Trophoblast cell (in vitro differentiated cells and primary cell): ENCODE measurements around the gene ARNT2.
A peak's percentile ranks its signal among the peaks of the same experiment; 100 is the strongest.

ENCODE experiments used
- DNase-seq, 2 donors: peaks; one replicate each; pipeline ENCODE4 v3.0.0-alpha.2; 2016
- H2AFZ ChIP-seq: 2 replicates; pipeline ENCODE4 v1.6.1; 2013; ENCODE audit warnings: low read length, moderate library complexity, mild to moderate bottlenecking; ENCODE audit not compliant: insufficient read depth, poor library complexity
- H2AK5ac ChIP-seq: 2 replicates; pipeline ENCODE4 v1.6.1; 2013; ENCODE audit warnings: mild to moderate bottlenecking, low read length
- H2BK120ac ChIP-seq: 2 replicates; pipeline ENCODE4 v1.6.1; 2013; ENCODE audit warnings: low read length, mild to moderate bottlenecking, moderate library complexity; ENCODE audit not compliant: insufficient read depth, poor library complexity
- H2BK12ac ChIP-seq: 2 replicates; pipeline ENCODE4 v1.6.1; 2013; ENCODE audit warnings: mild to moderate bottlenecking, low read length, moderate library complexity
- H2BK5ac ChIP-seq: 2 replicates; pipeline ENCODE4 v1.6.1; 2013; ENCODE audit warnings: low read length, low read depth, moderate library complexity, mild to moderate bottlenecking; ENCODE audit not compliant: poor library complexity
- H3K14ac ChIP-seq: 2 replicates; pipeline ENCODE4 v1.6.1; 2013; ENCODE audit warnings: mild to moderate bottlenecking, low read length
- H3K18ac ChIP-seq: 2 replicates; pipeline ENCODE4 v1.6.1; 2013; ENCODE audit warnings: mild to moderate bottlenecking, low read length
- H3K23ac ChIP-seq: 2 replicates; pipeline ENCODE4 v1.6.1; 2013; ENCODE audit warnings: low read length
- H3K27ac ChIP-seq: 2 replicates; pipeline ENCODE4 v1.5.1; 2013; ENCODE audit warnings: low read depth, mild to moderate bottlenecking, inconsistent platforms, low read length, moderate library complexity
- H3K27me3 ChIP-seq: 2 replicates; pipeline ENCODE4 v1.6.1; 2013; ENCODE audit warnings: inconsistent platforms, mild to moderate bottlenecking, low read length, moderate library complexity; ENCODE audit not compliant: insufficient read depth
- H3K36me3 ChIP-seq, 2 experiments: 1 replicate in 1 of 2; 2 replicates in 1 of 2; pipeline ENCODE4 v1.6.1; 2013; ENCODE audit warnings: low read length in 2 of 2, mild to moderate bottlenecking in 2 of 2, moderate library complexity in 1 of 2; ENCODE audit not compliant: insufficient read depth in 2 of 2, control insufficient read depth in 1 of 2
- H3K4ac ChIP-seq: 2 replicates; pipeline ENCODE4 v1.6.1; 2013; ENCODE audit warnings: low read depth, mild to moderate bottlenecking, low read length, moderate library complexity
- H3K4me1 ChIP-seq, 2 experiments: 1 replicate in 1 of 2; 2 replicates in 1 of 2; pipeline ENCODE4 v1.6.1; 2013; ENCODE audit warnings: low read length in 2 of 2, mild to moderate bottlenecking in 2 of 2, moderate library complexity in 1 of 2; ENCODE audit not compliant: insufficient read depth in 2 of 2, control insufficient read depth in 1 of 2
- H3K4me2 ChIP-seq: 2 replicates; pipeline ENCODE4 v1.6.1; 2013; ENCODE audit warnings: inconsistent platforms, mild to moderate bottlenecking, low read length, moderate library complexity
- H3K4me3 ChIP-seq: 2 replicates; pipeline ENCODE4 v1.5.1; 2013; ENCODE audit warnings: mild to moderate bottlenecking, low read depth, low read length, inconsistent platforms
- H3K79me1 ChIP-seq: one replicate; pipeline ENCODE4 v1.6.1; 2013; ENCODE audit warnings: low read length
- H3K79me2 ChIP-seq: 2 replicates; pipeline ENCODE4 v1.6.1; 2013; ENCODE audit warnings: low read length, mild to moderate bottlenecking; ENCODE audit not compliant: control insufficient read depth, insufficient read depth, poor library complexity
- H3K9ac ChIP-seq: 2 replicates; pipeline ENCODE4 v1.6.1; 2013; ENCODE audit warnings: mild to moderate bottlenecking, low read length
- H3K9me3 ChIP-seq: 2 replicates; pipeline ENCODE4 v1.6.1; 2013; ENCODE audit warnings: low read depth, mild to moderate bottlenecking, control low read depth, inconsistent platforms, low read length; ENCODE audit not compliant: insufficient read depth
- H4K12ac ChIP-seq: 2 replicates; pipeline ENCODE4 v1.6.1; 2013; ENCODE audit warnings: low read depth, mild to moderate bottlenecking, low read length, moderate library complexity
- H4K8ac ChIP-seq: 2 replicates; pipeline ENCODE4 v1.6.1; 2013; ENCODE audit warnings: low read depth, mild to moderate bottlenecking, low read length, moderate library complexity
- H4K91ac ChIP-seq: one replicate; pipeline ENCODE4 v1.6.1; 2013; ENCODE audit warnings: low read depth, mild to moderate bottlenecking, low read length, moderate library complexity
- WGBS: extraction: QIAGEN DNeasy Blood & Tissue Kit; methylation state at CpG from one replicate; pipeline ENCODE4 v1.1.7; 2013; ENCODE audit warnings: missing lambda C conversion rate; ENCODE audit not compliant: insufficient read length, insufficient coverage; ENCODE audit errors: extremely low coverage; 5-methylcytosine and 5-hydroxymethylcytosine counted together

Gene ARNT2

GRCh38 chr15:80580536-80581260 is 176.5 kb downstream of the ARNT2 start:
- H2BK120ac ChIP-seq, result peak overlapping the region; percentile 9
- peaks cover 8 to 9% of the 10 kb centered on the region in 2 experiments for H3K4me1 ChIP-seq
- no peak overlapping the region for H2BK12ac ChIP-seq
- H3K18ac ChIP-seq, result no peak overlapping the region
- H4K8ac ChIP-seq, result no peak overlapping the region
- peak overlapping the region; percentile 23 for H4K91ac ChIP-seq
- no peak overlapping the region for H4K12ac ChIP-seq
- H3K79me1 ChIP-seq, result no peaks in the 10 kb centered on the region
- H3K36me3 ChIP-seq, result no peaks in the 10 kb centered on the region
- no CpG with 5 or more reads among the region's 11 CpGs for WGBS
- no peak overlapping the region for H2BK5ac ChIP-seq
- no peaks in the 10 kb centered on the region for H3K79me2 ChIP-seq
- no peak overlapping the region for H2AFZ ChIP-seq
- H3K23ac ChIP-seq, result no peak overlapping the region
- peak; percentile 40 to 54 for DNase-seq
- no peaks in the 10 kb centered on the region for H3K27me3 ChIP-seq
- no peak overlapping the region for H3K4ac ChIP-seq
- H3K14ac ChIP-seq, result no peak overlapping the region
- H3K4me3 ChIP-seq, result no peak overlapping the region
- H3K9me3 ChIP-seq, result no peaks in the 10 kb centered on the region
- H2AK5ac ChIP-seq, result no peak overlapping the region
- no peak overlapping the region for H3K9ac ChIP-seq
- no peak overlapping the region for H3K4me2 ChIP-seq
- no peak overlapping the region for H3K27ac ChIP-seq

DNA sequence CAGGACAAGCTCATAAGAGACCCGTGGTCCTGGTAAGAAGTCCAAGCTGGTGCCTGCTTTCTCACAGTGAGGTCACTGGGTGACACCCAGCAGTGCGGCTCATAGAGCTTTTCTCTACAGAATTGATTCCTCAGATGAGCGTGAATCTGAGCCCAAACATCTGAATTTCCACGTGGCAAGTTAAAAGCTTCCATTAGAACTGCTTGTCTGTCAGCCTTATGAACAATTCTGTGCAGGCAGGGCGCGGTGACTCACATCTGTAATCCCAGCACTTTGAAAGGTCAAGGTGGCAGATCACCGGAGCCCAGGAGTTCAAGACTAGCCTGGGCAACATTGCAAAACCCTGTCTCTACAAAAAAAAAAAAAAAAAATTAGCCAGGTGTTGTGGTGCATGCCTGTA is 177.8 kb downstream of the ARNT2 start:
- H3K14ac ChIP-seq, result no peak overlapping the region
- no peak overlapping the region for H2BK5ac ChIP-seq
- H3K79me1 ChIP-seq, result no peaks in the 10 kb centered on the region
- H3K4me3 ChIP-seq, result no peak overlapping the region
- H4K12ac ChIP-seq, result no peak overlapping the region
- H2BK120ac ChIP-seq, result no peak overlapping the region
- H3K36me3 ChIP-seq, result no peaks in the 10 kb centered on the region
- no peak overlapping the region for H3K23ac ChIP-seq
- H4K8ac ChIP-seq, result no peak overlapping the region
- no peak overlapping the region for H2BK12ac ChIP-seq
- no peaks in the 10 kb centered on the region for H3K79me2 ChIP-seq
- no peaks in the 10 kb centered on the region for H3K9me3 ChIP-seq
- DNase-seq, result peak; percentile 88 to 89
- H3K4ac ChIP-seq, result no peak overlapping the region
- no CpG with 5 or more reads among the region's 7 CpGs for WGBS
- H3K4me1 ChIP-seq, result peaks cover 8 to 9% of the 10 kb centered on the region in 2 experiments
- H3K9ac ChIP-seq, result no peak overlapping the region
- H2AFZ ChIP-seq, result no peak overlapping the region
- no peak overlapping the region for H3K4me2 ChIP-seq
- H2AK5ac ChIP-seq, result no peak overlapping the region
- no peak overlapping the region for H3K27ac ChIP-seq
- H3K27me3 ChIP-seq, result no peaks in the 10 kb centered on the region
- no peak overlapping the region for H4K91ac ChIP-seq
- H3K18ac ChIP-seq, result no peak overlapping the region

- H3K4me3 ChIP-seq, result no peak overlapping the region
- H3K36me3 ChIP-seq, result no peaks in the 10 kb centered on the region
- WGBS, result no CpG with 5 or more reads among the region's 15 CpGs
- no peak overlapping the region for H4K8ac ChIP-seq
- no peak overlapping the region for H4K91ac ChIP-seq
- no peak overlapping the region for H2BK5ac ChIP-seq
- H3K27me3 ChIP-seq, result no peaks in the 10 kb centered on the region
- H3K4me2 ChIP-seq, result no peak overlapping the region
- no peak overlapping the region for H3K14ac ChIP-seq
- H3K9ac ChIP-seq, result no peak overlapping the region
- no peak overlapping the region for H2BK120ac ChIP-seq
- no peak overlapping the region for H2BK12ac ChIP-seq
- no peak overlapping the region for H2AFZ ChIP-seq
- no peak overlapping the region for H2AK5ac ChIP-seq
- no peaks in the 10 kb centered on the region for H3K79me2 ChIP-seq
- no peak overlapping the region for H3K18ac ChIP-seq
- H3K23ac ChIP-seq, result no peak overlapping the region
- no peaks in the 10 kb centered on the region for H3K79me1 ChIP-seq
- no peak overlapping the region for H4K12ac ChIP-seq
- no peak overlapping the region for H3K4ac ChIP-seq
- no peaks in the 10 kb centered on the region for H3K9me3 ChIP-seq
- H3K4me1 ChIP-seq, result peaks cover 8 to 9% of the 10 kb centered on the region in 2 experiments
- no peak overlapping the region for H3K27ac ChIP-seq
- no peak for DNase-seq
These were observed 178.7 kb downstream of the ARNT2 start for GRCh38 chr15:80582816-80583423.

GRCh38 chr15:80584561-80584964 is 180.4 kb downstream of the ARNT2 start:
- H2AK5ac ChIP-seq, result no peak overlapping the region
- WGBS, result no CpG with 5 or more reads among the region's 7 CpGs
- H2BK120ac ChIP-seq, result no peak overlapping the region

More at GRCh38 chr15:80584561-80584964, 180.4 kb downstream of the ARNT2 start:
- H2AFZ ChIP-seq, result no peak overlapping the region
- no peak overlapping the region for H3K27ac ChIP-seq
- no peaks in the 10 kb centered on the region for H3K36me3 ChIP-seq
- H3K4ac ChIP-seq, result no peak overlapping the region
- H3K9me3 ChIP-seq, result no peaks in the 10 kb centered on the region
- no peak overlapping the region for H3K9ac ChIP-seq
- no peaks in the 10 kb centered on the region for H3K27me3 ChIP-seq
- peaks cover 8 to 9% of the 10 kb centered on the region in 2 experiments for H3K4me1 ChIP-seq
- no peaks in the 10 kb centered on the region for H3K79me1 ChIP-seq
- no peak overlapping the region for H4K91ac ChIP-seq
- no peak overlapping the region for H4K12ac ChIP-seq
- H2BK12ac ChIP-seq, result no peak overlapping the region
- no peak overlapping the region for H2BK5ac ChIP-seq
- H3K4me2 ChIP-seq, result no peak overlapping the region
- no peaks in the 10 kb centered on the region for H3K79me2 ChIP-seq
- H4K8ac ChIP-seq, result no peak overlapping the region
- DNase-seq, result no peak
- H3K14ac ChIP-seq, result no peak overlapping the region
- H3K23ac ChIP-seq, result no peak overlapping the region
- no peak overlapping the region for H3K18ac ChIP-seq
- no peak overlapping the region for H3K4me3 ChIP-seq
